B cell (primary cell): Measurements from ENCODE around the gene TMC1. TPM values are rescaled to one million over a fixed set of nuclear protein-coding genes. Genes with fewer than 3 reads are reported as not detected.

ENCODE experiments used
- ATAC-seq: fragments of 200-7000 bp; cut with Tn5 transposase; one replicate; pipeline ENCODE4 v1.10.0; 2021; ENCODE audit warnings: low read depth, mild to moderate bottlenecking, moderate number of reproducible peaks, moderate library complexity
- CTCF ChIA-PET: fragments of 350-600 bp; sonication (Branson Sonifier 250); formaldehyde crosslinking; loops from one replicate; lab custom pipeline; 2021; ENCODE audit warnings: antibody characterized with exemption, inconsistent platforms; lab: Charles Lee
- POLR2A ChIA-PET: fragments of 350-600 bp; sonication (Branson Sonifier 250); formaldehyde crosslinking; loops from one replicate; lab custom pipeline; 2021; ENCODE audit warnings: antibody characterized with exemption; lab: Charles Lee
- DNase-seq: peaks from one replicate; pipeline ENCODE4 v3.0.0; 2013
- H2AFZ ChIP-seq: 2 replicates; pipeline ENCODE4 v1.6.1; 2012; ENCODE audit warnings: mild to moderate bottlenecking, low read depth, low read length; ENCODE audit not compliant: insufficient read depth, poor library complexity, severe bottlenecking
- H3K27ac ChIP-seq, 2 donors: 1 replicate in 1 of 2; 2 replicates in 1 of 2; pipeline ENCODE4 v1.5.1; 2012 to 2013; ENCODE audit warnings: low read length in 2 of 2, mild to moderate bottlenecking in 2 of 2, moderate library complexity in 1 of 2
- H3K27me3 ChIP-seq, 4 experiments: fragments of 200-600 bp in 1 of 4; sonication (generic) in 1 of 4; replicated peaks in 1 of 4; 1 replicate in 2 of 4; 2 replicates in 2 of 4; pipeline versions ENCODE4 v1.6.1 to v1.7.0; 2013 to 2016; ENCODE audit warnings: low read length in 3 of 4, mild to moderate bottlenecking in 2 of 4, mixed read lengths in 1 of 4, moderate library complexity in 1 of 4; ENCODE audit not compliant: insufficient read depth in 4 of 4, control insufficient read depth in 3 of 4; ENCODE audit errors: control extremely low read depth in 1 of 4
- H3K36me3 ChIP-seq, 2 experiments: replicated peaks in 1 of 2; 1 replicate in 1 of 2; 2 replicates in 1 of 2; pipeline versions ENCODE4 v1.6.1 to v1.7.1; 2013; ENCODE audit warnings: low read length in 1 of 2; ENCODE audit not compliant: insufficient read depth in 2 of 2, control insufficient read depth in 1 of 2; ENCODE audit errors: control extremely low read depth in 1 of 2, extremely low read depth in 1 of 2
- H3K4me1 ChIP-seq, 2 donors: fragments of 200-600 bp in 1 of 2; sonication (generic) in 1 of 2; 1 replicate in 1 of 2; 2 replicates in 1 of 2; pipeline versions ENCODE4 v1.5.1 to v1.6.1; 2013 to 2017; ENCODE audit warnings: low read length in 2 of 2; ENCODE audit not compliant: control insufficient read depth in 2 of 2, insufficient read depth in 2 of 2
- H3K4me2 ChIP-seq: replicated peaks from 2 replicates; pipeline ENCODE3; 2012; ENCODE audit warnings: mild to moderate bottlenecking, low read depth, low read length; ENCODE audit not compliant: poor library complexity, severe bottlenecking
- H3K4me3 ChIP-seq, 5 experiments: fragments of 200-600 bp in 1 of 5; sonication (generic) in 1 of 5; 1 replicate in 3 of 5; 2 replicates in 2 of 5; pipeline versions ENCODE4 v1.5.1 to v1.7.0; 2011 to 2016; ENCODE audit warnings: low read length in 4 of 5, mild to moderate bottlenecking in 4 of 5, low read depth in 2 of 5, control low read depth in 1 of 5, moderate library complexity in 1 of 5; ENCODE audit not compliant: insufficient read depth in 1 of 5; ENCODE audit errors: control extremely low read depth in 1 of 5, extremely low read depth in 1 of 5
- H3K79me2 ChIP-seq: fragments of 200-600 bp; sonication (generic); one replicate; pipeline ENCODE4 v1.6.0; 2016; ENCODE audit warnings: low read length; ENCODE audit not compliant: control insufficient read depth, insufficient read depth
- H3K9ac ChIP-seq: fragments of 200-600 bp; sonication (generic); 2 replicates; pipeline ENCODE4 v1.6.1; 2017; ENCODE audit warnings: mild to moderate bottlenecking, low read length, moderate library complexity
- H3K9me3 ChIP-seq, 3 donors: one replicate each; pipeline versions ENCODE4 v1.6.1 to v1.7.1; 2013; ENCODE audit warnings: low read length in 2 of 3; ENCODE audit not compliant: control insufficient read depth in 2 of 3, insufficient read depth in 1 of 3; ENCODE audit errors: control extremely low read depth in 1 of 3
- H4K20me1 ChIP-seq: 2 replicates; pipeline ENCODE4 v1.6.0; 2012; ENCODE audit warnings: mild to moderate bottlenecking, low read length; ENCODE audit not compliant: insufficient read depth, control insufficient read depth, poor library complexity, severe bottlenecking
- H3K27ac Mint-ChIP-seq: one replicate; pipeline ENCODE4 v1.8.0; 2021; ENCODE audit warnings: mixed read lengths
- H3K27me3 Mint-ChIP-seq: one replicate; pipeline ENCODE4 v1.8.0; 2021; ENCODE audit warnings: mixed read lengths
- H3K4me1 Mint-ChIP-seq: one replicate; pipeline ENCODE4 v1.8.0; 2021; ENCODE audit warnings: mixed read lengths
- H3K4me3 Mint-ChIP-seq: one replicate; pipeline ENCODE4 v1.8.0; 2021; ENCODE audit warnings: mixed read lengths
- H3K9me3 Mint-ChIP-seq: one replicate; pipeline ENCODE4 v1.8.0; 2022; ENCODE audit warnings: mixed read lengths; ENCODE audit not compliant: insufficient read depth
- EZH2 ChIP-seq: IDR thresholded peaks from 2 replicates; pipeline ENCODE4 v1.6.1; 2012; ENCODE audit warnings: borderline replicate concordance, low read depth, mild to moderate bottlenecking, moderate library complexity, low read length; ENCODE audit not compliant: insufficient read depth, poor library complexity, severe bottlenecking
- WGBS: methylation state at CpG from one replicate; pipeline ENCODE4 v1.1.5; 2013; ENCODE audit warnings: missing lambda C conversion rate; ENCODE audit not compliant: insufficient coverage; 5-methylcytosine and 5-hydroxymethylcytosine counted together
- intact Hi-C: fragments of 100-400 bp; cut with micrococcal nuclease; formaldehyde crosslinking; loops from one replicate; pipeline ENCODE4 v1.10.0; 2022
- polyA plus RNA-seq: library from polyadenylated mRNA; depleted of rRNA; stranded (reverse); fragments of >200 nt; gene quantifications from 2 replicates; pipeline ENCODE4 v1.2.3, GENCODE V29; 2012
- total RNA-seq, 2 donors: library from RNA; stranded (reverse); fragments of 120-200 nt in 1 of 2; gene quantifications; 1 replicate in 1 of 2; 2 replicates in 1 of 2; pipeline versions ENCODE4 v1.2.3 to v1.2.4, GENCODE V29; 2013 to 2022
- TF ChIP-seq, protein P1 (sequence below): fragments of 200-600 bp; IDR thresholded peaks from one replicate; pipeline ENCODE4 v1.8.0; 2022; ENCODE audit warnings: antibody characterized with exemption, mild to moderate bottlenecking

TMC1 gene
- total and polyA plus RNA-seq, 2 donors (not counting 1 experiment from before 2014, with no cell fraction given), result not detected

DNA sequence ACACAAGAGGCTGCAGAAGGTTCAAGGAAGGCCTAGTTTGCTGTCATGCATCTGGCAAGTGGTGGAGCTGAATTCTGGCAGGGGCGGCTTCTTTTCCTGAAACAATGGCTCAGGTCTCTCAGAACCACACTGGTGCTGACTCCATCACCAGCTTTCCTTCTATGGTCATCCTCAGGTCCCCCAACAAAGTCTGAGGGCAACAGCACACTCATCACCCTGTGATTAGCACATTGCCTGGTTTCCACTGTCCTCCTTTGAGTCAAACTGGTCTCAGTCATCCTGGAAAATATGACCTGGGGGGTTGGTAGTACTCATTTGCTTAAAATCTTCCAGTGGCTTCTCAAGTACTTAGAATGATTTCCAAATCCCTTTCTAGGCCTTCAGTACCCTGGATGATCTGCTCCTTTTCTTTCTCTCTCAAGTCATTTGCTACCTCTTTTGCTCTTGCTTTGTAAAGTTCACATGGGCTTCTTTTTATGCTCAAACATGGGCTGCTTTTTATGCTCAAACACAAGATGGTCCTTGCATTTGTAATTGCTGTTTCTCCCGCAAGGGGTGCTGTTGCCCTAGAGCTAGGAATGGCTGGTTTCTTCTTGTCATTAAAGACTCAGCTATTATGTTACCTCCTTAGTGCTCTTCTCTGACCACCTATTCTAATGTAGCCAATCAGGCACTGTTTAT is 286.5 kb downstream of the TMC1 start:
- Histone ChIP-seq H4K20me1 (no peaks in the 10 kb centered on the region), H3K36me3 (no peaks in the 10 kb centered on the region), H3K4me2 (no peak overlapping the region), H3K27ac (no peak overlapping the region), H3K4me1 (no peaks in the 10 kb centered on the region), H3K79me2 (no peaks in the 10 kb centered on the region), H3K4me3 (no peak overlapping the region), H3K9ac (no peak overlapping the region), H3K9me3 (peaks cover 0 to 6% (median 0%) of the 10 kb centered on the region in 3 donors), H2AFZ (no peak overlapping the region), H3K27me3 (no peaks in the 10 kb centered on the region)
- TF ChIP-seq, protein P1, sequence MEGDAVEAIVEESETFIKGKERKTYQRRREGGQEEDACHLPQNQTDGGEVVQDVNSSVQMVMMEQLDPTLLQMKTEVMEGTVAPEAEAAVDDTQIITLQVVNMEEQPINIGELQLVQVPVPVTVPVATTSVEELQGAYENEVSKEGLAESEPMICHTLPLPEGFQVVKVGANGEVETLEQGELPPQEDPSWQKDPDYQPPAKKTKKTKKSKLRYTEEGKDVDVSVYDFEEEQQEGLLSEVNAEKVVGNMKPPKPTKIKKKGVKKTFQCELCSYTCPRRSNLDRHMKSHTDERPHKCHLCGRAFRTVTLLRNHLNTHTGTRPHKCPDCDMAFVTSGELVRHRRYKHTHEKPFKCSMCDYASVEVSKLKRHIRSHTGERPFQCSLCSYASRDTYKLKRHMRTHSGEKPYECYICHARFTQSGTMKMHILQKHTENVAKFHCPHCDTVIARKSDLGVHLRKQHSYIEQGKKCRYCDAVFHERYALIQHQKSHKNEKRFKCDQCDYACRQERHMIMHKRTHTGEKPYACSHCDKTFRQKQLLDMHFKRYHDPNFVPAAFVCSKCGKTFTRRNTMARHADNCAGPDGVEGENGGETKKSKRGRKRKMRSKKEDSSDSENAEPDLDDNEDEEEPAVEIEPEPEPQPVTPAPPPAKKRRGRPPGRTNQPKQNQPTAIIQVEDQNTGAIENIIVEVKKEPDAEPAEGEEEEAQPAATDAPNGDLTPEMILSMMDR, result no peak
- no peak for TF ChIP-seq EZH2
- ChIA-PET CTCF (interaction anchor here (1.2 kb wide), 1 partner anchor 9 kb away, joined by 3 read pairs; no protein-coding TSS in a partner anchor), POLR2A (no interaction called here)
- Mint-ChIP-seq H3K9me3 (no peaks in the 10 kb centered on the region), H3K4me3 (no peak overlapping the region), H3K27me3 (no peaks in the 10 kb centered on the region), H3K4me1 (no peaks in the 10 kb centered on the region), H3K27ac (no peak overlapping the region)
- ATAC-seq, result no peak
- no peak for DNase-seq
- intact Hi-C loops, result no loop called here
- WGBS, result 92% methylated on average over 2 of the region's 2 CpGs

DNA sequence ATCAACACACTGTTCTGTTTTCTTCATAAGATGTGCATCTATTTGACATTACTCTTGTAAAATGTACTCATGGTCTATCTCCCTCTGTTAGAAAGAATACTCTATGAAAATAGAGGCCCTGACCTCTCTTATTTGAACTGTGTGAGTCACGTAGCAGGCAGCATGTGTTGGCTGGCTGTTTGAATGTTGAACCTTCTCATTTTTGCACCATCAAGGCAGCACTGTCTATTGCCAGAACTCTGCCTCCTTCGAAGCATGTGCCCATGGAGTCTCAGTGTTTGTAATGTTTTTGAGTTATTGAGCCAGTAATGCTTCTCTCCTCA is 287.0 kb downstream of the TMC1 start:
- H3K79me2 ChIP-seq, result no peaks in the 10 kb centered on the region
- no peak overlapping the region for H3K4me3 Mint-ChIP-seq
- no peaks in the 10 kb centered on the region for H3K9me3 Mint-ChIP-seq
- H3K27me3 ChIP-seq, result no peaks in the 10 kb centered on the region
- CTCF ChIA-PET, result interaction anchor here (1.2 kb wide), 1 partner anchor 10 kb away, joined by 3 read pairs; no protein-coding TSS in a partner anchor
- TF ChIP-seq, protein P1, result no peak
- no peak for TF ChIP-seq EZH2
- H3K27ac ChIP-seq, result no peak overlapping the region
- POLR2A ChIA-PET, result no interaction called here
- no peaks in the 10 kb centered on the region for H3K36me3 ChIP-seq
- intact Hi-C loops, result no loop called here
- no peak overlapping the region for H3K4me3 ChIP-seq
- H2AFZ ChIP-seq, result no peak overlapping the region
- H4K20me1 ChIP-seq, result no peaks in the 10 kb centered on the region
- no peaks in the 10 kb centered on the region for H3K4me1 ChIP-seq
- no peak for ATAC-seq
- WGBS, result no CpG with 5 or more reads among the region's 2 CpGs
- H3K9me3 ChIP-seq, result peaks cover 0 to 6% (median 0%) of the 10 kb centered on the region in 3 donors
- H3K4me1 Mint-ChIP-seq, result no peaks in the 10 kb centered on the region
- no peaks in the 10 kb centered on the region for H3K27me3 Mint-ChIP-seq
- no peak overlapping the region for H3K9ac ChIP-seq
- H3K27ac Mint-ChIP-seq, result no peak overlapping the region
- no peak for DNase-seq
- no peak overlapping the region for H3K4me2 ChIP-seq
